ENCODE results near the gene BMX.

GRCh38 chrX:15499976-15500375 is 631 bp upstream of the BMX start:
- TF ChIP-seq POLR2A (IDR thresholded peaks at IDR 0.05), result no peak
- TF ChIP-seq CTCF (IDR thresholded peaks at IDR 0.05), result no peak

Data from body of pancreas (tissue), 4 donors.